HG03520 (cell line): ENCODE measurements around the gene C20orf173.
"Not testable (repeated sequence)": the region's sequence is repeated elsewhere in the genome, so short reads cannot be mapped to it uniquely, and the experiment has no call there.

Source experiments
- ATAC-seq: cut with Tn5 transposase; IDR thresholded peaks from one replicate; pipeline ENCODE4 v1.9.1; 2021; ENCODE audit warnings: mild to moderate bottlenecking, moderate library complexity; ENCODE audit not compliant: unreplicated experiment

Gene C20orf173

GRCh38 chr20:35547329-35547728 lies 17.9 kb upstream of the C20orf173 start:
- ATAC-seq = no peak

- no peak for ATAC-seq
Measured at GRCh38 chr20:35546127-35546526, 16.7 kb upstream of the C20orf173 start.

GRCh38 chr20:35544941-35545340 lies 15.5 kb upstream of the C20orf173 start:
- ATAC-seq = not testable (repeated sequence)

- ATAC-seq = no peak
Measured at GRCh38 chr20:35544436-35544835, 15.0 kb upstream of the C20orf173 start.

- no peak for ATAC-seq
Measured at GRCh38 chr20:35542990-35543389, 13.5 kb upstream of the C20orf173 start.

- ATAC-seq = peak; percentile 95
Measured at GRCh38 chr20:35541783-35542662, 12.6 kb upstream of the C20orf173 start, which contains the start of gene ERGIC3. Gene ERGIC3, plus strand, starts transcription at chr20:35542078. Its CDS starts 20 bp downstream, at chr20:35542098.

GRCh38 chr20:35541118-35541782 lies 11.8 kb upstream of the C20orf173 start:
- no peak for ATAC-seq

GRCh38 chr20:35539756-35540212 lies 10.3 kb upstream of the C20orf173 start:
- ATAC-seq = no peak

- no peak for ATAC-seq
Measured at GRCh38 chr20:35527122-35527769, 2.2 kb downstream of the C20orf173 start.

- ATAC-seq = no peak
Measured at GRCh38 chr20:35525639-35526038, 3.8 kb downstream of the C20orf173 start.

GRCh38 chr20:35523298-35523888 lies 6.1 kb downstream of the C20orf173 start:
- no peak for ATAC-seq

GRCh38 chr20:35518955-35519354 lies 10.5 kb downstream of the C20orf173 start:
- no peak for ATAC-seq

- not testable (repeated sequence) for ATAC-seq
Measured at GRCh38 chr20:35517767-35518166, 11.7 kb downstream of the C20orf173 start.

- no peak for ATAC-seq
Measured at GRCh38 chr20:35517125-35517524, 12.3 kb downstream of the C20orf173 start.

GRCh38 chr20:35515949-35516645 lies 13.4 kb downstream of the C20orf173 start:
- no peak for ATAC-seq

GRCh38 chr20:35515341-35515740 lies 14.1 kb downstream of the C20orf173 start:
- ATAC-seq = no peak

GRCh38 chr20:35514371-35514932 lies 15.0 kb downstream of the C20orf173 start:
- ATAC-seq = no peak

- ATAC-seq = no peak
Measured at GRCh38 chr20:35511814-35512420, 17.5 kb downstream of the C20orf173 start.

- no peak for ATAC-seq
Measured at GRCh38 chr20:35510951-35511735, 18.3 kb downstream of the C20orf173 start.
